H1 (cell line): ENCODE results near the gene LGR4. TPM values are rescaled to one million over a fixed set of nuclear protein-coding genes. Genes with fewer than 3 reads are reported as not detected.

ENCODE experiments used
- CTCF ChIA-PET: fragments of 300-600 bp; sonication (Branson Sonifier 250); formaldehyde crosslinking; loops from one replicate; lab custom pipeline; 2021; ENCODE audit not compliant: partially characterized antibody; lab: Charles Lee
- POLR2A ChIA-PET: fragments of 300-600 bp; sonication (Branson Sonifier 250); formaldehyde crosslinking; loops from one replicate; lab custom pipeline; 2021; ENCODE audit warnings: inconsistent platforms; ENCODE audit not compliant: partially characterized antibody; lab: Charles Lee
- DNase-seq, 2 experiments: peaks; one replicate each; pipeline versions ENCODE4 v3.0.0 to v3.0.0-alpha.2; 2010 to 2022; ENCODE audit warnings: low spot score in 2 of 2, low read depth in 1 of 2, mixed read lengths in 1 of 2
- FAIRE-seq: peaks from 2 replicates; lab custom pipeline; 2011; peaks lifted over from hg19 to GRCh38; lab: Jason Lieb, UNC
- H2AFZ ChIP-seq: 2 replicates; pipeline ENCODE4 v1.8.1; 2012; ENCODE audit warnings: low read length, inconsistent platforms
- H2AK5ac ChIP-seq: 2 replicates; pipeline ENCODE4 v1.6.1; 2013; ENCODE audit warnings: low read depth, low read length
- H2BK120ac ChIP-seq: replicated peaks from 2 replicates; pipeline ENCODE3; 2013; ENCODE audit warnings: low read depth, low read length, inconsistent platforms
- H2BK12ac ChIP-seq: 2 replicates; pipeline ENCODE4 v1.6.1; 2013; ENCODE audit warnings: low read depth, low read length
- H2BK15ac ChIP-seq: 2 replicates; pipeline ENCODE4 v1.6.1; 2013; ENCODE audit warnings: low read length
- H2BK20ac ChIP-seq: 2 replicates; pipeline ENCODE4 v1.6.1; 2013; ENCODE audit warnings: low read length
- H2BK5ac ChIP-seq: 2 replicates; pipeline ENCODE4 v1.6.1; 2013; ENCODE audit warnings: low read depth, low read length
- H3K14ac ChIP-seq: 2 replicates; pipeline ENCODE4 v1.6.1; 2013; ENCODE audit warnings: inconsistent platforms; ENCODE audit not compliant: insufficient read length
- H3K18ac ChIP-seq: 2 replicates; pipeline ENCODE4 v1.6.1; 2013; ENCODE audit warnings: low read length; ENCODE audit errors: extremely low read depth
- H3K23ac ChIP-seq: 2 replicates; pipeline ENCODE4 v1.6.1; 2013; ENCODE audit warnings: inconsistent platforms; ENCODE audit not compliant: insufficient read length
- H3K23me2 ChIP-seq: 2 replicates; pipeline ENCODE4 v1.6.1; 2013; ENCODE audit warnings: low read depth, low read length
- H3K27ac ChIP-seq: 2 replicates; pipeline ENCODE4 v1.6.1; 2011; ENCODE audit warnings: low read depth, low read length, inconsistent platforms
- H3K27me3 ChIP-seq, 4 experiments: replicated peaks in 1 of 4; 1 replicate in 1 of 4; 2 replicates in 3 of 4; pipeline versions ENCODE4 v1.6.1 to v1.8.1; 2011 to 2013; ENCODE audit warnings: low read length in 3 of 4, mild to moderate bottlenecking in 3 of 4, inconsistent platforms in 2 of 4, mixed read lengths in 2 of 4, moderate library complexity in 1 of 4; ENCODE audit not compliant: control insufficient read depth in 3 of 4, insufficient read depth in 3 of 4; ENCODE audit errors: extremely low read depth in 1 of 4
- H3K36me3 ChIP-seq, 4 experiments: 2 replicates each; pipeline versions ENCODE4 v1.6.1 to v1.8.1; 2011 to 2013; ENCODE audit warnings: mild to moderate bottlenecking in 4 of 4, low read length in 3 of 4, moderate library complexity in 2 of 4, control low read depth in 1 of 4, inconsistent platforms in 1 of 4; ENCODE audit not compliant: insufficient read depth in 4 of 4, control insufficient read depth in 2 of 4
- H3K4ac ChIP-seq: replicated peaks from 2 replicates; pipeline ENCODE3; 2013; ENCODE audit warnings: low read length, low read depth, mixed read lengths, inconsistent platforms; ENCODE audit not compliant: insufficient read length
- H3K4me1 ChIP-seq, 4 experiments: replicated peaks in 1 of 4; 1 replicate in 1 of 4; 2 replicates in 3 of 4; pipeline versions ENCODE4 v1.6.1 to v1.8.1; 2011 to 2013; ENCODE audit warnings: low read length in 3 of 4, inconsistent platforms in 2 of 4, mixed read lengths in 1 of 4; ENCODE audit not compliant: insufficient read depth in 4 of 4, control insufficient read depth in 3 of 4
- H3K4me2 ChIP-seq, 2 experiments: 2 replicates each; pipeline versions ENCODE4 v1.6.1 to v1.8.1; 2011 to 2013; ENCODE audit warnings: low read depth in 2 of 2, low read length in 2 of 2, control low read depth in 1 of 2, inconsistent platforms in 1 of 2, mild to moderate bottlenecking in 1 of 2; ENCODE audit not compliant: insufficient read depth in 1 of 2
- H3K4me3 ChIP-seq, 4 experiments: fragments of 200-600, 300-600 bp in 1 of 4; sonication (generic), shearing (Covaris generic), sonication (Bioruptor Twin) in 1 of 4; 2 replicates each; pipeline versions ENCODE4 v1.5.1 to v1.8.1; 2011 to 2016; ENCODE audit warnings: low read length in 4 of 4, low read depth in 3 of 4, control low read depth in 2 of 4, inconsistent platforms in 2 of 4, mild to moderate bottlenecking in 2 of 4, mixed read lengths in 1 of 4, moderate library complexity in 1 of 4; ENCODE audit not compliant: insufficient read depth in 2 of 4; ENCODE audit errors: extremely low read depth in 1 of 4
- H3K56ac ChIP-seq: replicated peaks from 2 replicates; pipeline ENCODE3; 2013; ENCODE audit warnings: low read depth, mild to moderate bottlenecking, mixed read lengths, low read length, inconsistent platforms; ENCODE audit not compliant: insufficient read length
- H3K79me1 ChIP-seq: 2 replicates; pipeline ENCODE4 v1.6.1; 2013; ENCODE audit warnings: low read depth, low read length, control low read depth
- H3K79me2 ChIP-seq, 2 experiments: 2 replicates each; pipeline versions ENCODE4 v1.6.1 to v1.8.1; 2012 to 2013; ENCODE audit warnings: low read length in 2 of 2, mild to moderate bottlenecking in 2 of 2, inconsistent platforms in 1 of 2; ENCODE audit not compliant: insufficient read depth in 2 of 2, control insufficient read depth in 1 of 2
- H3K9ac ChIP-seq, 4 experiments: replicated peaks in 1 of 4; 1 replicate in 1 of 4; 2 replicates in 3 of 4; pipeline versions ENCODE4 v1.6.1 to v1.8.1; 2011 to 2013; ENCODE audit warnings: low read depth in 3 of 4, low read length in 3 of 4, control low read depth in 2 of 4, mild to moderate bottlenecking in 2 of 4, moderate library complexity in 2 of 4, inconsistent platforms in 1 of 4; ENCODE audit errors: extremely low read depth in 1 of 4
- H3K9me3 ChIP-seq, 2 experiments: 2 replicates each; pipeline versions ENCODE4 v1.6.1 to v1.8.1; 2012 to 2013; ENCODE audit warnings: mild to moderate bottlenecking in 2 of 2, moderate library complexity in 2 of 2, control low read depth in 1 of 2, inconsistent platforms in 1 of 2, low read depth in 1 of 2, low read length in 1 of 2, mixed read lengths in 1 of 2; ENCODE audit not compliant: insufficient read depth in 2 of 2
- H4K20me1 ChIP-seq, 2 experiments: replicated peaks in 1 of 2; 2 replicates each; pipeline versions ENCODE3 to v1.8.1; 2011 to 2013; ENCODE audit warnings: inconsistent platforms in 2 of 2, low read length in 2 of 2, mild to moderate bottlenecking in 1 of 2; ENCODE audit not compliant: insufficient read depth in 2 of 2, control insufficient read depth in 1 of 2
- H4K5ac ChIP-seq: 2 replicates; pipeline ENCODE4 v1.6.1; 2013; ENCODE audit warnings: low read length, low read depth, mixed read lengths, inconsistent platforms; ENCODE audit not compliant: insufficient read length
- H4K8ac ChIP-seq: 2 replicates; pipeline ENCODE4 v1.8.0; 2013; ENCODE audit warnings: mild to moderate bottlenecking, moderate library complexity, low read length, inconsistent platforms; ENCODE audit not compliant: insufficient read depth; ENCODE audit errors: extremely low read depth
- H4K91ac ChIP-seq: replicated peaks from 2 replicates; pipeline ENCODE3; 2013; ENCODE audit warnings: low read length, mixed read lengths, inconsistent platforms; ENCODE audit not compliant: insufficient read length
- MAFK ChIP-seq: IDR thresholded peaks from 2 replicates; pipeline ENCODE4 v1.6.1; 2012; ENCODE audit warnings: low read depth, mild to moderate bottlenecking, improper control_type of control experiment, low read length
- SIN3A ChIP-seq, 2 experiments: IDR thresholded peaks in 1 of 2; conservative IDR thresholded peaks in 1 of 2; 2 replicates each; pipeline ENCODE4 v1.6.1; 2011 to 2012; ENCODE audit warnings: low read length in 2 of 2, improper control_type of control experiment in 1 of 2, low read depth in 1 of 2, mild to moderate bottlenecking in 1 of 2
- polyA plus RNA-seq, 7 experiments: library from polyadenylated mRNA; depleted of rRNA in 3 of 7; stranded (reverse) in 5 of 7; unstranded in 2 of 7; fragments of >200 nt in 5 of 7; fragments of 200-250 nt in 2 of 7; gene quantifications; 1 replicate in 5 of 7; 2 replicates in 1 of 7; 4 replicates in 1 of 7; pipeline versions ENCODE4 v1.2.1 to v1.2.3, GENCODE V29; 2011 to 2013; ENCODE audit warnings: missing spikeins in 2 of 7, mixed read lengths in 2 of 7
- total RNA-seq: library from RNA; stranded (reverse); fragmentation: NEBNext Ultra II Directional; extraction: Animal tissue kit (Norgen Biotek cat#: 25700); gene quantifications from 2 replicates; pipeline ENCODE4 v1.2.1, GENCODE V29; 2021

LGR4 gene
- total and polyA plus RNA-seq, 2 of the 8 experiments (the other 6 are each of a cell fraction or from before 2014, with no cell fraction given) = 26.6 to 61.7 TPM

DNA sequence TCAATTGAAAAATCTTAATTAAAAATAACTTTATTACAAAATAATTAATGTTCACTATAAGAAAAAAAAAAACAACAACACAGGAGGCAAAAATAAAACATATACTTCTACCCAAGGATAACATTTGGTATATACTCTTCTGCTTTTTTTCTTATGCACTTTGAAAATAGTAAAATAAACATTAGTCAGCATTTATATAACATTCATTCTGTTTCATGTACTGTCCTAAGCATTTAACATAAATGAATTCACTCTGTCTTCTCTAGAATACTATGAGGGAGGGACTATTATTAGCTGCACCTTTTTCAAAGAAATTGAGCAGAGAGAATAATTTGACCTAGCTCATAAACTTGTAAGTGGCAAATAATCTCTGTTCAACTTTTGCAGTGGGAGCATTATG is 61.3 kb downstream of the LGR4 start:
- FAIRE-seq (no peak), DNase-seq (no peak)
- H2BK12ac ChIP-seq = no peak overlapping the region
- H3K27ac ChIP-seq = no peak overlapping the region
- peaks cover 7% of the 10 kb centered on the region in 2 experiments for H4K20me1 ChIP-seq
- H2AK5ac ChIP-seq = no peak overlapping the region
- no peak overlapping the region for H3K4me2 ChIP-seq
- ChIA-PET CTCF (no interaction called here), POLR2A (interaction anchor here (1.2 to 1.4 kb wide), 2 partner anchors 12 to 17 kb away, joined by 3 read pairs; no protein-coding TSS in a partner anchor)
- no peak overlapping the region for H4K5ac ChIP-seq
- peaks cover 0 to 38% (median 1%) of the 10 kb centered on the region in 4 experiments; a peak in 2 of 8 replicates for H3K36me3 ChIP-seq
- no peak overlapping the region for H4K91ac ChIP-seq
- no peak overlapping the region for H3K14ac ChIP-seq
- H3K56ac ChIP-seq = no peak overlapping the region
- H2BK120ac ChIP-seq = no peak overlapping the region
- no peak overlapping the region for H2BK15ac ChIP-seq
- no peak overlapping the region for H2AFZ ChIP-seq
- H2BK20ac ChIP-seq = no peak overlapping the region
- TF ChIP-seq MAFK (peak; percentile 56; the same call in 1 of the 2 replicates), SIN3A (conservative IDR thresholded peaks at IDR 0.05 in 1 of 2, IDR thresholded peaks at IDR 0.05 in 1 of 2; ENCODE audit: low read depth in 1 of 2, low read length in 2 of 2) (no peak)
- H3K4me1 ChIP-seq = peaks cover 0 to 7% (median 2%) of the 10 kb centered on the region in 4 experiments; a peak in 2 of 7 replicates
- no peak overlapping the region for H3K23ac ChIP-seq
- no peak overlapping the region for H4K8ac ChIP-seq
- no peak overlapping the region for H2BK5ac ChIP-seq
- no peak overlapping the region for H3K18ac ChIP-seq
- H3K4me3 ChIP-seq = no peak overlapping the region
- H3K23me2 ChIP-seq = no peaks in the 10 kb centered on the region
- no peak overlapping the region for H3K4ac ChIP-seq
- no peak overlapping the region for H3K9ac ChIP-seq
- H3K9me3 ChIP-seq = no peaks in the 10 kb centered on the region
- H3K79me1 ChIP-seq = peaks cover 3% of the 10 kb centered on the region; the same call in 1 of the 2 replicates
- H3K79me2 ChIP-seq = peaks cover 0 to 64% of the 10 kb centered on the region in 2 experiments; a peak in 3 of 4 replicates
- no peaks in the 10 kb centered on the region for H3K27me3 ChIP-seq
